Thyroid gland (tissue), 4 donors: Measurements from ENCODE around the gene ZFHX2. TPM values are rescaled to one million over a fixed set of nuclear protein-coding genes. Genes with fewer than 3 reads are reported as not detected.
A peak's percentile ranks its signal among the peaks of the same experiment; 100 is the strongest.

Experiments
- DNase-seq, 2 donors: peaks; one replicate each; pipeline ENCODE4 v3.0.0-alpha.2; 2019
- H3K27ac ChIP-seq, 3 donors: fragments of 200-600 bp; sonication (generic); 1 replicate in 2 of 3; 2 replicates in 1 of 3; pipeline ENCODE4 v1.5.1; 2016 to 2019; ENCODE audit warnings: mild to moderate bottlenecking in 1 of 3, moderate library complexity in 1 of 3
- H3K27me3 ChIP-seq: fragments of 200-600 bp; sonication (generic); one replicate; pipeline ENCODE4 v1.5.1; 2019
- H3K36me3 ChIP-seq, 2 donors: fragments of 200-600 bp; sonication (generic); one replicate each; pipeline ENCODE4 v1.5.1; 2016 to 2019
- H3K4me1 ChIP-seq, 2 donors: fragments of 200-600 bp; sonication (generic); one replicate each; pipeline ENCODE4 v1.5.1; 2017 to 2019
- H3K4me3 ChIP-seq, 3 donors: fragments of 200-600 bp; sonication (generic); replicated peaks in 1 of 3; 1 replicate in 2 of 3; 2 replicates in 1 of 3; pipeline ENCODE4 v1.5.1; 2016; ENCODE audit warnings: mild to moderate bottlenecking in 1 of 3
- H3K9me3 ChIP-seq: fragments of 200-600 bp; sonication (generic); one replicate; pipeline ENCODE4 v1.5.1; 2017
- CTCF ChIP-seq, 6 experiments: fragments of 200-600 bp in 3 of 6; fragments of 450-650 bp in 3 of 6; sonication (generic) in 3 of 6; IDR thresholded peaks; one replicate each; pipeline ENCODE4 v1.5.1; 2016 to 2019; ENCODE audit warnings: antibody characterized with exemption in 6 of 6, mild to moderate bottlenecking in 2 of 6, inconsistent platforms in 1 of 6, moderate library complexity in 1 of 6
- POLR2A ChIP-seq, 2 donors: fragments of 450-650 bp; IDR thresholded peaks; one replicate each; pipeline ENCODE4 v1.6.1; 2017; ENCODE audit warnings: antibody characterized with exemption in 2 of 2, mild to moderate bottlenecking in 2 of 2, moderate library complexity in 1 of 2
- WGBS, 2 donors: methylation state at CpG; one replicate each; pipeline ENCODE4 v1.1.5; 2017; 5-methylcytosine and 5-hydroxymethylcytosine counted together
- intact Hi-C: fragments of 100-400 bp; cut with DNase I; formaldehyde crosslinking; loops from one replicate; pipeline ENCODE4 v1.15.1; 2023
- total RNA-seq, 4 donors: library from RNA; depleted of rRNA; stranded (reverse); fragments of >200 nt; gene quantifications; one replicate each; pipeline ENCODE4 v1.2.3, GENCODE V29; 2016

Gene ZFHX2
- total RNA-seq, 4 donors from 2014 or later: 0.46 to 2.3 (median 1.4) TPM

DNA sequence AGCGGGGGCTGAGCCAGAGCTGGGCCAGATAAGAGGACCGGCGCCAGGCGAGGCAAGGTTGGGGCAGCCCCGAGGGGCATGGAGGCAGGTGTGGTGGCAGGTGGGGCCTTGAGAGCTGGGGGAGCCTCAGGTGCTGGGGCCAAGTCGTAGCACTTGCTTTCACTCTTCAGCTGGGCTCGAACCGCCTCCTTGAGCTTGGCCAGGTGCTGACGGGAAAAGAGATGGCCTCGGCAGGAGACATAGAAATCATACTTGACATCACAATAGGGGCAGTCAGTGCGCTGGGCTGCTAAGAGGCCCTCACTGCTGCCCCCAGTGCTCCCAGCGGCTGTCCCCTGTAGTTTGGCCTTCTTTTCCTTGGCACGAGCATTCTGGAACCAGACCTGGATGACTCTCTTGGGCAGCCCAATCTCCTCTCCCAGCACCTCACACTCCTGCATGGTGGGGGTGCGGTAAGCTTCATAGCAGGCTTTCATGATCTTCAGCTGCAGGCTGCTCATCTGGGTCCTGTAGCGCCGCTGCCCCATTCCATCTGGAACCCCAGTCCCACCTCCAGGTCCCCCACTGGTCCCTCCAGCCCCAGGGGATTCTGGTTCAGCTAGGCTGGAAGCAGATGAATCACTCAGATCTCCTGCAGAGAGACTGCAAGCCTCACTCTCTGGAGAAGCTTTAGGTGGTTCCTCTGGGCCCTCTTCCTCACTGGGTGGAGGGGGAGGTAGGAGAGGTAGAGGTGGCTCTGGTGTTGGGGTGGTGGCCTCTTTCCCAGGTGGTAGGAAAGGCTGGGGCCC lies 28.1 kb downstream of the ZFHX2 start:
- no peak for TF ChIP-seq CTCF (IDR thresholded peaks at IDR 0.05)
- TF ChIP-seq POLR2A (IDR thresholded peaks at IDR 0.05): no peak
- Histone ChIP-seq H3K27me3 (no peaks in the 10 kb centered on the region), H3K4me1 (peaks cover 2 to 6% of the 10 kb centered on the region in 2 donors), H3K4me3 (no peak overlapping the region), H3K36me3 (no peaks in the 10 kb centered on the region), H3K27ac (no peak overlapping the region), H3K9me3 (no peaks in the 10 kb centered on the region)
- WGBS, 2 donors: 89 to 93% methylated on average over 14 to 16 of the region's 16 CpGs
- intact Hi-C loops: no loop called here
- no peak for DNase-seq

DNA sequence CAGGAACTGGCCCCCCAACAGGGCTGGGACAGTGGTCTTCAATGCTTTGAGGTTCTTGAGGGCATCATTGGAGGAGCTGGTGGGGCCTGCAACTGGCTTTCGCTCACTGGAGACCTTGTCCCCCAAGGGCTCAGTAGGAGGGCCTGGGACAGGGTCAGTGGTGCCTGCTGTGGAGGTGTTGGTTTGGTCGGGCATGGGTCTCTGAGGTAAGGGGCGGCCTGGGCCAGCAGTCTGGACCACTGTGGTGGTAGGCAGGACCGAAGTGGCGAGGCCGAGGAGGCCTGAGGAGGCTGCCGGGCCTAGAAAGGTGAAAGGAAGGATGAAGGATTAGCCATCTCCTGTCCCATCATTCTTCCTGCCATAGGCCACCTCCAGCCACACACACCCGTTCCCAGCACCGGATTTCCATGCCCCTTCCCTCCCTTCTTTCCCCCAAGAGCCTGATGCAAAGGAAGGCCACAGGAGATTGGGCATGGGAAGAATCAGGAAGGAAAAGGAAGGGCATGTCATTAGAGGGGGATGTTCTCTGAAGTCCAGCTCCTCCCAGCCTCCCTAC lies 28.8 kb downstream of the ZFHX2 start:
- TF ChIP-seq POLR2A (IDR thresholded peaks at IDR 0.05): no peak
- no peak overlapping the region for H3K4me3 ChIP-seq
- H3K36me3 ChIP-seq: no peaks in the 10 kb centered on the region
- no peak overlapping the region for H3K27ac ChIP-seq
- no peaks in the 10 kb centered on the region for H3K27me3 ChIP-seq
- WGBS, 2 donors: 89 to 91% methylated on average over 8 to 9 of the region's 9 CpGs
- intact Hi-C loops: no loop called here
- no peak for DNase-seq
- peaks cover 5 to 7% of the 10 kb centered on the region in 2 donors for H3K4me1 ChIP-seq
- no peaks in the 10 kb centered on the region for H3K9me3 ChIP-seq

- H3K4me1 ChIP-seq: peaks cover 5 to 7% of the 10 kb centered on the region in 2 donors
- TF ChIP-seq CTCF (IDR thresholded peaks at IDR 0.05): no peak
- no peak for TF ChIP-seq POLR2A (IDR thresholded peaks at IDR 0.05)
- intact Hi-C loops: no loop called here
Observed at GRCh38 chr14:23521785-23522640, 29.6 kb downstream of the ZFHX2 start.

GRCh38 chr14:23520899-23521533 lies 30.5 kb downstream of the ZFHX2 start:
- no peak overlapping the region for H3K4me3 ChIP-seq
- TF ChIP-seq POLR2A (IDR thresholded peaks at IDR 0.05): no peak
- no peak for TF ChIP-seq CTCF (IDR thresholded peaks at IDR 0.05)
- no peak for DNase-seq
- intact Hi-C loops: no loop called here
- H3K27ac ChIP-seq: no peak overlapping the region
- peaks cover 5 to 7% of the 10 kb centered on the region in 2 donors for H3K4me1 ChIP-seq
- no peaks in the 10 kb centered on the region for H3K36me3 ChIP-seq
- WGBS, 2 donors: 82 to 84% methylated on average over 14 of the region's 14 CpGs
- H3K9me3 ChIP-seq: no peaks in the 10 kb centered on the region
- no peaks in the 10 kb centered on the region for H3K27me3 ChIP-seq

More at GRCh38 chr14:23521785-23522640, 29.6 kb downstream of the ZFHX2 start:
- Histone ChIP-seq H3K9me3 (no peaks in the 10 kb centered on the region), H3K27ac (no peak overlapping the region), H3K27me3 (no peaks in the 10 kb centered on the region), H3K36me3 (no peaks in the 10 kb centered on the region), H3K4me3 (no peak overlapping the region)
- WGBS, 2 donors: 87 to 88% methylated on average over 13 to 17 of the region's 20 CpGs
- DNase-seq: no peak

GRCh38 chr14:23518709-23519108 lies 32.9 kb downstream of the ZFHX2 start:
- Histone ChIP-seq H3K9me3 (no peaks in the 10 kb centered on the region), H3K27me3 (no peaks in the 10 kb centered on the region), H3K36me3 (no peaks in the 10 kb centered on the region), H3K4me1 (peaks cover 5 to 7% of the 10 kb centered on the region in 2 donors), H3K27ac (no peak overlapping the region), H3K4me3 (no peak overlapping the region)
- TF ChIP-seq POLR2A (IDR thresholded peaks at IDR 0.05) (no peak), CTCF (IDR thresholded peaks at IDR 0.05) (no peak)
- peak; percentile 10 to 34 for DNase-seq
- WGBS, 2 donors: 59 to 66% methylated on average over 4 of the region's 4 CpGs
- intact Hi-C loops: no loop called here
